GM21576 (cell line): ENCODE data around the gene ZNF57.
"Not testable (repeated sequence)": the region's sequence is repeated elsewhere in the genome, so short reads cannot be mapped to it uniquely, and the experiment has no call there.

Experiments
- ATAC-seq: cut with Tn5 transposase; IDR thresholded peaks from one replicate; pipeline ENCODE4 v1.9.1; 2021; ENCODE audit warnings: mild to moderate bottlenecking, moderate library complexity; ENCODE audit not compliant: unreplicated experiment

Gene ZNF57

GRCh38 chr19:2890531-2890930 lies 10.2 kb upstream of the ZNF57 start:
- not testable (repeated sequence) for ATAC-seq

- no peak for ATAC-seq
Measured at GRCh38 chr19:2896694-2897093, 4.0 kb upstream of the ZNF57 start.

- ATAC-seq: no peak
Measured at GRCh38 chr19:2902590-2903218, 2.0 kb downstream of the ZNF57 start.

- ATAC-seq: not testable (repeated sequence)
Measured at GRCh38 chr19:2903326-2903725, 2.6 kb downstream of the ZNF57 start.

GRCh38 chr19:2905918-2906519 lies 5.3 kb downstream of the ZNF57 start:
- no peak for ATAC-seq

- no peak for ATAC-seq
Measured at GRCh38 chr19:2906631-2907195, 6.0 kb downstream of the ZNF57 start.

- no peak for ATAC-seq
Measured at GRCh38 chr19:2912306-2912705, 11.6 kb downstream of the ZNF57 start.

GRCh38 chr19:2917275-2918184 lies 16.8 kb downstream of the ZNF57 start:
- no peak for ATAC-seq

GRCh38 chr19:2922987-2923386 lies 22.3 kb downstream of the ZNF57 start:
- ATAC-seq: no peak

GRCh38 chr19:2923510-2923909 lies 22.8 kb downstream of the ZNF57 start:
- no peak for ATAC-seq

GRCh38 chr19:2926341-2927031 lies 25.8 kb downstream of the ZNF57 start:
- ATAC-seq: no peak

- ATAC-seq: no peak
Measured at GRCh38 chr19:2927032-2927430, 26.3 kb downstream of the ZNF57 start.

- no peak for ATAC-seq
Measured at GRCh38 chr19:2933490-2933910, 32.8 kb downstream of the ZNF57 start.

GRCh38 chr19:2935863-2936262 lies 35.1 kb downstream of the ZNF57 start:
- not testable (repeated sequence) for ATAC-seq

GRCh38 chr19:2942928-2943640 lies 42.4 kb downstream of the ZNF57 start:
- ATAC-seq: no peak

- ATAC-seq: no peak
Measured at GRCh38 chr19:2944403-2944774, 43.7 kb downstream of the ZNF57 start.

GRCh38 chr19:2944775-2945574 lies 44.2 kb downstream of the ZNF57 start, which contains the start of gene ZNF77:
ZNF77 (minus strand) TSS chr19:2944971; CDS start chr19:2944840, 131 bp downstream.
- peak; percentile 93 for ATAC-seq

GRCh38 chr19:2945575-2946184 lies 45.0 kb downstream of the ZNF57 start:
- ATAC-seq: no peak

- ATAC-seq: peak; percentile 2
Measured at GRCh38 chr19:2949939-2950285, 49.2 kb downstream of the ZNF57 start.
